Fibroblast of the conjunctiva (primary cell): ENCODE results near the gene CRYBB3.
A peak's percentile ranks its signal among the peaks of the same experiment; 100 is the strongest.

Source experiments
- DNase-seq: peaks from one replicate; pipeline ENCODE4 v3.0.0-alpha.2; 2010; ENCODE audit warnings: low read depth

CRYBB3 gene

DNA sequence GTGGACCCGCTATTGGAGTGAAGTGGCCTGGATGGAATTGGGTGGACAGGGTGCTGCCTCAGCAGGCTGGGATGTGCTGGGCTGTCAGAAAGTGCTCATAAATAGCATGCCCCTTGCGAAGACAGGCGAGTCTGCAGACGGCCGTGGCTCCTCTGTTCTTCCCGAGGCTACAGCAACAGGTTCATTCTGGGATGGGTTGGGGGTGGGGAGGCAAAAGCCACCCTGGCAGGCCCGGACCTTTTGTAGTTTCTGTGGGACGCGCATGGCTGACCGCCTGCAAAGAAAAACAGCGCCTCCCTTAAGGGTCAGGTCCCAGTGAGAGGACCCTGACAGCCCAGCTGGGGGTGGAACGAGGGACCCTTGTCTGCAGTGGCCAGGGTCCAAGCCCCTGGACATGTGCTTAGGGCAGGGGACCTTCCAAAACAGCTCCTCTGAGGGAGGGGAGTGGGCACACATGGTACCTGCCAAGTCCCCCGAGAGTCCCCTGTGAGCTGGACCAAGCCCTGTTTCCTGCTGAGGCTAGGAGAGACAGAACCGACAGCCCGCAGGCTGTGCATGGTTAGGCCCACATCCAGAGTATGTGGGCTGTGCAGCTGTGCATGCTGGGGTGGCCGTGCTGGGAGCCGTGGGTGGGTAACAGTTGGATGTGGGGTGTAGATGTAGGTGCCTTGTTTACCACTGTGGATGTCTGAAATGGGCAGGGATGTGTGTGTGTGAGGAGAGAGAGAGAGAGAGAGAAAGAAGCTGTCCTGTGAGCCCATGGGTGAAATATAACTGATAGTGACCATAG lies at the start of gene CRYBB3:
Gene CRYBB3 (plus strand): TSS at position 128 of the 790 bp plus-strand sequence. CDS start 1,539 bp downstream, outside the sequence.
- DNase-seq, result no peak

- peak; percentile 32 for DNase-seq
Measured at GRCh38 chr22:25153961-25154666, 45.5 kb upstream of the CRYBB3 start.

DNA sequence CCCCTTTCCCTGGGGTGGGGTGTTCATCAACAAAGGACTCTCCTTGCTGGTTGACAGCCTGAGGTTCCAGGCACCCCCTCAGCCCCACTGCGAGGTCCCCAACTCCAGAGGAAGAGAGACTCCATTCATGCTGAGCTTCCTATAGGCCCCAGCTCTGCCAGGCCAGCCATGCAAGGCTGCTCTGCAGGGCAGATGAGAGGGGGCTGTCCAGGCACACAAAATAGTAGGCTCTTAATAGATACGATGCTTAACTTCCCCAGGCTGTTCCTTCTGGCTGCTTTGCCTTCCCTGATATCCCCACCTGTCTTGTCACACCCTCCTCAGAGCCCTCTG lies 45.0 kb upstream of the CRYBB3 start:
- DNase-seq, result no peak

DNA sequence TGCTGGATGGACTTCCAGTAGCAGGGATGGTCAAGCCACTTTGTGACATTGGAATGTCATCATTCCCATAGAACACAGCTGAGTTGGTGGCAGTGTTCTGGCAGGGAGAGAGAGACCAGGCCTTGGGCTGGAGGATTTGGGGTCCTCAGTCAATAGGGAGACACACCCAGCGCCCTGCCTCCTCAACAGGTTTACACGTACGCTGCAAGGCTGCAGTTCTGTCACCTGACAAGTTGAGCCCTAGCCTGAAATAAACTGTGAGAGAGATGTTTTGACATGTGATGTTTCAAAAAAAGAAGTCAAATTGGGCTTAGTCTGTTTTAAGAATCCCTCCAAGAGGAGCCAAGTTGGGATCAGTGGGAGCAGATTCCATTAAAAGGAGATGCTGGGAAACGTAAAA lies 42.9 kb upstream of the CRYBB3 start:
- no peak for DNase-seq

DNA sequence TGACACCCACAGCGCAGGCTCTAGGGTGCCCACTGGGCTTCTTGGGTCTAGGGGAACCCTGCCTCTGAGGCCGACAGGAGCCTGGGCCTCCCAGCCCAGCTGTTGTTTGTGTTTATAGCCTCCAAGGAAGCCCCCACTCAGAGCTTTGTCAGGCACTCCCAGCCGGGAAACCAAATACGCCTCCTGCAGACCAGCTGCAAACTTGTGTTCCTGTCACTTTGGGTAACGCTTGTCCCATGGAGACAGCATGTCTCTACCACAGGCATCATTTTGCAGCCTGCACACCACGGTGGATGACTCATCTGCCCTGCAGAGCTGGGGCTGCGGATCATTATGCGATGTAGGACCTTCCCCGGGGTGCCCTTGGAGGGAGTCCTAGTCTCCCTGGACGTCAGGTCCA lies 40.6 kb upstream of the CRYBB3 start:
- no peak for DNase-seq

DNA sequence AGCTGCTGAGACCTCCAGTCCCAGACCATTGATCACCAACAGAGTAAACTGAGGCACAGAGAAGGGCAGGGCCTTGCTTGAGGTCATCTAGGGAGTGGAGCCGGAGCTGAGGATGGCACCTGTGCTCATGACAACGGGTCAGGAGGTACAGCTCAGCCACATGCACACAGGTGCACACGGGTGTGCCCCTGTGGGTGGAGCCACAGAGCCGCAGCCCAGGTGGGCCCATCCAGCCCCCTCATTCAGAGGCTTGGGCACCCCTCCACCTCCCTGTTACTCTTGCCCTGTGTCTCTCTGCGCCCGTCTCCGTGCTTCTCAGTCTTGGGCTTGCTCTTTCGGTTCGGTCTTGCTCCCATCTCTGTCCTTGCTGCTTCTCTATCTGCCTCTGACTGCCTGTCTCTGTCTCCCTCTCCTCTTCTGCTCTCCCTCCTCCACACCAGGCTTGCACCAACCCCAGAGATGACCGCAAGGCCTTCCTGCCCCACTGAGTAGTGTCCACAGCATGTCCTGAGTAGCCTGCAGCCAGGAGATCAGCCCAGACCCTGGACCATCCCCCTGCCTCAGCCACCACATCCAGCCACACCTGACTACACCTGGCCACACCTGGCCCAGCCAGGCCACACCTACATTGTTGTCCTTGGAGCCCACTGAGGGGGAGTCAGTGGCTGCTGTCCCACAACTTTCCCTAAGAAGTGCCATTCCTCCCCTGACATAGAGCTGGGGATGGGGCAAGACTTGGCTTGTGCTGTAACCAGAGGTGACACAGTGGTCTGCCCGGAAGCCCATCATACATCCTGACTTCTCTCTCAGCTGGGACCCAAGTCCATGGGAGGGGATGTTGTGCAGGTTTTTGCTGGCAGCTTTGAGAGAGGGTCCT lies 39.3 kb upstream of the CRYBB3 start:
- DNase-seq, result no peak

GRCh38 chr22:25161017-25161915 lies 38.4 kb upstream of the CRYBB3 start:
- no peak for DNase-seq

DNA sequence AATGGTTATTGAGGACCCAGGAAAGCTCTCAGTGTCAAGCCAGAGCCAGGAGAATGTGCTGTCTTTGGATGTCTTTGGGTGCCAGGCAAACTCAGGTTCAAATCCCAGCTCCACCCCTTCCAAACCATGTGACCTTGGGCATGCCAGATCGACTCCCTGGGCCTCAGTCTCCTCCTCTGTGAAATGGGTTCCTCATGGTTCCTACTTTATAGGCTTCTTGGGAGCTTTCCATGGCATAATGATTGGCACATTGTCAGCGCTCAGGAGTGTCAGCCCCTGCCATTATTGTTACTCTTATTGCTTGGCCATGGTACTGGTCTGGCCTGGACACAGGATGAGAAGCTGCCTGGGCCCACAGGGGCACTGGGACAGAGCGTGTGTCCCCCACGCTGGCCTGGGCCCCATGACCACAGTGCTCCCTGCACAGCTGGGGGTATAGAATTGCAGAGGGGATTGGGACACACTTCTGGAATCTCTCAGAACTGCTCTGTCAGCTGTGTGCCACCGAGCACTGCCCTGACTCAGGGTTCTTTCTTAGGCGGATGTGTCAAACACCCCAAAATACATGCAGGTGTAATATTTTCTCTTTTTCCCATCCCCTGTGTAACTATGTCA lies 37.6 kb upstream of the CRYBB3 start:
- no peak for DNase-seq

- no peak for DNase-seq
Measured at GRCh38 chr22:25162561-25162960, 37.1 kb upstream of the CRYBB3 start.

DNA sequence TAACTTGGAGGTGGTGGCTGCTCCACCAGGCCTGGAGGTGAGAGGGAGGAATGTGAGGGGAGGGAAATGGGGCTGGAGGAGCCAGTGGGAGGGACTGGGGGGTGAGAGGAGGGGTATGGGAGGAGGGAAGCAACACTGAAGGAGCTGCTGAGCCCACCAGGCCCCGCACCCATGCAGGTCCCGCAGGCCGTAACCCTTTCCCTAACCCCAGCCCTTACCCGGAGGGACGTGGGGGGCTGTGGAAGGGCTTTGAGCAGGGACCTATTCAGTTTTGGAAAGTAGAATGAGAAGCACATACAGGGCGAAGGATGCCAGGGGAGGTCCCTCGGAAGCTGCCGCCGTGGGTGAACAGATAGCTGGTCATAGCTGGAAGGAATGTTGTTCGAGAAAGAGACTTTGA lies 33.9 kb upstream of the CRYBB3 start:
- DNase-seq, result no peak

- DNase-seq, result no peak
Measured at GRCh38 chr22:25166266-25167040, 33.2 kb upstream of the CRYBB3 start.

DNA sequence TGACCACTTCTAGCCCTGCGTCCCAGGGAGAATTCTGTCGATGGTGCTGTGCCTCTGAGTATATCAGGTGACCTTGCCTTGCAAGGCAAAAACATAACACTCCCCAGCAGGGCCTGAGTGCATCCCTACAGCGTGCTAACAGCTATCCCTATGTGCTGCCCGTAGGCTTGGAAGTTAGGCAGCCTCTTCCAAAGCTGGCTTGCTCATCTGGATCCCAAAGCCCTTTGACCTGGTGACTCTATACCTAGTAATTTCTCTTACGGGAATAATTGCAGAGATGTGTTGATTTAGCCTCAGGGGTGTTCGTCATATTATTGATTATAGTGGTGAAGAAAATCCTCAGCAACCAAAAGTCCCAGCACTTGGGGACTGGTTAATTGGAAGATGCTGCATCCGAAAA lies 32.6 kb upstream of the CRYBB3 start:
- DNase-seq, result no peak

- DNase-seq, result no peak
Measured at GRCh38 chr22:25167834-25168601, 31.6 kb upstream of the CRYBB3 start.

DNA sequence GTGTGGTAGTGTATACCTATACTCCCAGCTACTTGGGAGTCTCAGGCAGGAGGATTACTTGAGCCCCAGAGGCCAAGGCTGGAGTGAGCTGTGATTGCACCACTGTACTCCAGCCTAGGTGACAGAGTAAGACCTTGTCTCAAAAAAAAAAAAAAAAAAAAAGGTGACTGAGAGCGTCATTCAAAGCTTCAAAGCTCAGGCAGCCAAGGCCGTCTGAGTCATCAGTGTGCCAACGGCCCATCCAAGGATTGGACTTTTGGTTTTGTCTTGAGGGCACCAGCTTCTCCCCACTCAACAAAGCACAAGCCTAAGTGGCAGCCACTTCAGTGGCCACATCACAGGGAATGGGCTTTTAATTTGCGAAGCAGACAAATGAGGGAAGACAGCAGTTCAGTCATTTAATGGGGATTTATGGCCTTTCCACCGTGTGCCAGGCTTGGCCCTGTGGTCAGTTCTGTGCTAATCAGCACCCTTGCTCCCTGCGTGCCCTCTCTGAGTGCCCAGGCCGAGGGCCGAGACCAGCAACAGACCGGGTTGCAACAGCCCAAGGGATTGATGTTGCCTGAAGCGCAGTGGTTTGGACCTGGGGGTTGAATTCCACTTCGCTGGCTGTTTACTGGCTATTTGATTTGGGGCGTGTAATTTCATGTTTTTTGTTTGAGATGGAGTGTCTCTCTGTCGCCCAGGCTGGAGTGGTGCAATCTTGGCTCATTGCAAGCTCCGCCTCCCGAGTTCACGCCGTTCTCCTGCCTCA lies 30.2 kb upstream of the CRYBB3 start:
- DNase-seq, result no peak

GRCh38 chr22:25170426-25170980 lies 29.2 kb upstream of the CRYBB3 start:
- DNase-seq, result no peak

GRCh38 chr22:25172153-25172552 lies 27.5 kb upstream of the CRYBB3 start:
- no peak for DNase-seq

- no peak for DNase-seq
Measured at GRCh38 chr22:25174156-25174887, 25.3 kb upstream of the CRYBB3 start.

DNA sequence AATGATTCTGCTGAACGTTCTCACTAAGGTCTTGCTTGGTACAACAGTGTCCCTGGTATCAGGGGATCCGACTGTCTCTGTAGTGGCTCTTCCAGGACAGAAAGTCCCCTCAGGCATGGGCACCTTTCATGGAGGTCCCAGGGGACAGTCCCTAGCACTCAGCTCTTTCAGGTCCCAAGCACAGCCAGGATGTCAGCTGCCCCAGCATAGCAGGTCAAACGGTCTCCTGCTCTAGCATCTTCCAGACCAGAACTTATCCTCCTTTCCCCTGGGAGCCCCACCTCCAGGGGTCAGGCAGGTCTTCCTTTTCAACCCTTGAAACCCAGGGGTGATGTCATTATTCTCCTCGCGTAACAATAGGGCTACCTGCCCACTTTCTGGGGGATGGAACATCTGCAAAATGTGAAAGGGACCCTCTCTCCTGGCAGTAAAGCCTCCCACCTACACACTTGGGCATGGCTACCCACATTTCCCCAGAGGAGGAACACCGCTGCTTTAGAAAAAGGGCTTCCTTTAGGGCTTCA lies 24.7 kb upstream of the CRYBB3 start:
- DNase-seq, result no peak
